Measurements from ENCODE around the gene GART.
"Not testable (repeated sequence)": the region's sequence is repeated elsewhere in the genome, so short reads cannot be mapped to it uniquely, and the experiment has no call there.

GART gene

DNA sequence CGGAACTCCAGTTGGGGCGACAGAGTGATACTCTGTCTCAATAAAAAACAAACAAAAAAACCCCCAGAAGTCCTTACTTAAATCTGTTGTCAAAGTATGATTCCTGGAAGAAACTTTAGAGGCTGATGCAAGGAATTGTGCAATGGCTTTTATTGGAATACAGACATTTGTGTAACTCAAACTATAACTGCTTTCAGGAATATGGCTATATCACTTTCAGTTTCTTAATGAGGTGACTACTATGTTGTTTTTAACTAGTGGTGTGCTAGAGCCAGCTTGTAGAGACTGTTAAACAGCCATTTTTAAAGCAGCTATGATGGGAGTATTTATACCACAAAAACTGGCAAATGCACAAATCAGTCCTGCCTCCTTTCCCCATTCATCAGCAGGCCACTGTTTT lies 27.7 kb downstream of the GART start:
- no peak for DNase-seq

DNA sequence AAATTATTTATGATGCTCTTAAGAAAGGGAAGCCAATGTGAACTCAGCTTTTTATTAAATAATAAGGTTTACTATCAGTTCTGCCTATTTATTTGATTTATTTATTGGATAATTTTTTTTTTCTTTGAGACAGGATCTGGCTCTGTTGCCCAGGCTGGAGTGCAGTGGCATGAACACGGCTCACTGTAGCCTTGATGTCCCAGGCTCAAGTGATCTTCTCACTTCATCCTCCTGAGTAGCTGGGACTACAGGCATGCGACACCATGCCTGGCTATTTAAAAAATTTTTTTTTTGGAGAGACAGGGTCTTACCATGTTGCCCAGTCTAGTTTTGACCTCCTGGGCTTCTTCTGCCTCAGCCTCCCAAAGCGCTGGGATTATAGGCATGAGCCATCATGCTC lies 29.4 kb downstream of the GART start:
- no peak for DNase-seq
- Histone ChIP-seq H3K36me3 (peaks cover 94% of the 10 kb centered on the region), H3K9me3 (ENCODE audit: severe bottlenecking) (no peaks in the 10 kb centered on the region), H3K27me3 (ENCODE audit: insufficient read depth, low read depth, severe bottlenecking) (no peaks in the 10 kb centered on the region), H3K4me3 (ENCODE audit: low read depth, low read length) (no peak overlapping the region), H3K27ac (no peak overlapping the region)
- TF ChIP-seq CTCF (IDR thresholded peaks at IDR 0.05; ENCODE audit: low read depth, low read length) = no peak

More for the DNA sequence above, 27.7 kb downstream of the GART start:
- no peak overlapping the region for H3K27ac ChIP-seq
- peaks cover 96% of the 10 kb centered on the region for H3K36me3 ChIP-seq
- H3K9me3 ChIP-seq (ENCODE audit: severe bottlenecking) = no peaks in the 10 kb centered on the region
- H3K4me3 ChIP-seq (ENCODE audit: low read depth, low read length) = no peak overlapping the region
- TF ChIP-seq CTCF (IDR thresholded peaks at IDR 0.05; ENCODE audit: low read depth, low read length) = no peak
- no peaks in the 10 kb centered on the region for H3K27me3 ChIP-seq (ENCODE audit: insufficient read depth, low read depth, severe bottlenecking)

DNA sequence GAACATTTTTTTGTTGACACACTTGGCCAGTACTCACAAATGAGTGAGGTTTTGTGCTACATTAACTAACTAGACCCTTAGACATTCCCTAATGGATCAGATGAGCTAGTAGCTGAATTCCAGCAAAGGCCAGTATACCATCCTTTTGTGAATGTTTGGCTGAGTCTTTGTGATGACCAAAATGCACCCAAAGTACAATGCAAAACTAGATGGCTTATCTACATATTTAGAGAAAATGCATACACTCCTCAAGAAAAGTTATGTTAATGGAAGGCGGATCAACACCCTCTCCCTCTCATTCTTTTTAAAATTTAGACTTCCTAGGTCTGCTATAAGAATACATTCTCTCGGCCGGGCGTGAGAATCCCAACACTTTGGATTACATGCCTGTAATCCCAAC lies 30.3 kb downstream of the GART start:
- Histone ChIP-seq H3K27me3 (ENCODE audit: insufficient read depth, low read depth, severe bottlenecking) (no peaks in the 10 kb centered on the region), H3K36me3 (peaks cover 94% of the 10 kb centered on the region), H3K9me3 (ENCODE audit: severe bottlenecking) (no peaks in the 10 kb centered on the region), H3K4me3 (ENCODE audit: low read depth, low read length) (no peak overlapping the region), H3K27ac (no peak overlapping the region)
- TF ChIP-seq CTCF (IDR thresholded peaks at IDR 0.05; ENCODE audit: low read depth, low read length) = no peak
- no peak for DNase-seq

- H3K27ac ChIP-seq = no peak overlapping the region
- peaks cover 93% of the 10 kb centered on the region for H3K36me3 ChIP-seq
- H3K27me3 ChIP-seq (ENCODE audit: insufficient read depth, low read depth, severe bottlenecking) = no peaks in the 10 kb centered on the region
- TF ChIP-seq CTCF (IDR thresholded peaks at IDR 0.05; ENCODE audit: low read depth, low read length) = no peak
- H3K4me3 ChIP-seq (ENCODE audit: low read depth, low read length) = no peak overlapping the region
- no peak for DNase-seq
- H3K9me3 ChIP-seq (ENCODE audit: severe bottlenecking) = no peaks in the 10 kb centered on the region
These were observed 31.1 kb downstream of the GART start for GRCh38 chr21:33510826-33511225.

DNA sequence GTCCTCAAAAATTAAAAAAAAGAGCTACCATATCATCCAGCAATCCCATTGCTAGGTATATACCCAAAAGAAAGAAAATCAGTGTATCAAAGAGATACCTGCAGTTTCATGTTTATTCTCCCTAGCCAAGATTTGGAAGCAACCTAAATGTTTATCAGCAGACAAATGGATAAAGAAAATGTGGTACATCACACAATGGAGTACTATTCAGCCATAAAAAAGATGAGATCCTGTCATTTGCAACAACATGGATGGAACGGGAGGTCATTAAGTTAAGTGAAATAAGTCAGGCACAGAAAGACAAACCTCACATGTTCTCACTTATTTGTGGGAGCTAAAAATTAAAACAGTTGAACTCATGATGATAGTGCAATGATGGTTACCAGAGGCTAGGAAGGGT lies 34.9 kb downstream of the GART start:
- not testable (repeated sequence) for H3K27me3 ChIP-seq (ENCODE audit: insufficient read depth, low read depth, severe bottlenecking); H3K9me3 ChIP-seq (ENCODE audit: severe bottlenecking); H3K27ac ChIP-seq; DNase-seq; H3K4me3 ChIP-seq (ENCODE audit: low read depth, low read length)
- peaks cover 94% of the 10 kb centered on the region for H3K36me3 ChIP-seq

DNA sequence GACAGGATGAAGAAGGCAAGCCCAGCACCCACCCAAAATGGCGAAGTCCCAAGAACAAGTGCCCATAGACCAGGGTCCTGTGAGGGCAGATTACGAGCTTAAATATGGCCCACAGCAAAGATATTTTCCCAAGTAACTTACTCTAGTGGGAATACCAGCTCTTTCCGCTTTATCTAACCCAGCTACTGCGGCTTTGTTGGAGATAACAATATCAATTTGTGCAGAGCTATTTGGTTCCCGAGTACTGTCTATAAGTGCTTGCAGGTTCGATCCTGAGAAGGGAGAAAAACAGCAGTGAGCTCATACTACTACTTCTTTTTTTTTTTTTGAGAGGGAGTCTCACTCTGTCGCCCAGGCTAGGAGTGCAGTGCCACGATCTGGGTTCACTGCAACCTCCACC lies 36.1 kb downstream of the GART start:
- no peak for TF ChIP-seq CTCF (IDR thresholded peaks at IDR 0.05; ENCODE audit: low read depth, low read length)
- Histone ChIP-seq H3K9me3 (ENCODE audit: severe bottlenecking) (no peaks in the 10 kb centered on the region), H3K36me3 (peaks cover 94% of the 10 kb centered on the region), H3K27me3 (ENCODE audit: insufficient read depth, low read depth, severe bottlenecking) (no peaks in the 10 kb centered on the region), H3K4me3 (ENCODE audit: low read depth, low read length) (no peak overlapping the region), H3K27ac (no peak overlapping the region)
- no peak for DNase-seq

Data from WERI-Rb-1 (cell line).